HepG2 (cell line): ENCODE results near the gene S100A11. TPM values are rescaled to one million over a fixed set of nuclear protein-coding genes. Genes with fewer than 3 reads are reported as not detected.

Experiments
- ATAC-seq: fragments of 200-7000 bp; cut with Tn5 transposase; 3 replicates; pipeline ENCODE4 v1.9.1; 2020; ENCODE audit warnings: mild to moderate bottlenecking, moderate library complexity
- BruUV-seq: library from RNA; stranded (reverse); fragments of 400-500 nt; replicated peaks from 2 replicates; lab custom pipeline; 2021; lab: Mats Ljungman, UMichigan
- CTCF ChIA-PET: fragments of 300-600 bp; formaldehyde crosslinking; extraction: SDS; loops from one replicate; lab custom pipeline; 2021; ENCODE audit warnings: low total read pairs, inconsistent platforms, low intra/inter-chr PET ratio; lab: Yijun Ruan, JAX
- POLR2A ChIA-PET: fragments of 350-600 bp; sonication (Branson Sonifier 250); formaldehyde crosslinking; loops from one replicate; lab custom pipeline; 2020; ENCODE audit warnings: antibody characterized with exemption, inconsistent platforms; lab: Yijun Ruan, JAX
- DNase-seq: peaks from one replicate; pipeline ENCODE4 v3.0.0-alpha.2; 2015; ENCODE audit warnings: low spot score
- FAIRE-seq: peaks from 3 replicates; lab custom pipeline; 2011; peaks lifted over from hg19 to GRCh38; lab: Jason Lieb, UNC
- H2AFZ ChIP-seq: one replicate; pipeline ENCODE4 v1.6.1; 2011; ENCODE audit warnings: low read length, inconsistent platforms
- H3K27ac ChIP-seq: fragments of 300-600 bp; 3 replicates; pipeline ENCODE4 v1.8.0; 2011; ENCODE audit warnings: mixed run types, mild to moderate bottlenecking, mixed read lengths, low read length, inconsistent platforms; ENCODE audit not compliant: insufficient read depth; ENCODE audit errors: extremely low read length
- H3K27me3 ChIP-seq, 2 experiments: fragments of 200-600 bp in 1 of 2; 2 replicates in 1 of 2; 3 replicates in 1 of 2; pipeline versions ENCODE4 v1.6.0 to v1.8.0; 2011; ENCODE audit warnings: low read length in 2 of 2, mild to moderate bottlenecking in 2 of 2, moderate library complexity in 2 of 2, inconsistent platforms in 1 of 2; ENCODE audit not compliant: insufficient read depth in 2 of 2, control insufficient read depth in 1 of 2
- H3K36me3 ChIP-seq, 2 experiments: fragments of 200-600 bp in 1 of 2; replicated peaks in 1 of 2; 2 replicates in 1 of 2; 3 replicates in 1 of 2; pipeline versions ENCODE4 v1.5.1 to v1.8.0; 2011; ENCODE audit warnings: low read length in 2 of 2, inconsistent platforms in 1 of 2; ENCODE audit not compliant: insufficient read depth in 2 of 2, control insufficient read depth in 1 of 2
- H3K4me1 ChIP-seq: 2 replicates; pipeline ENCODE4 v1.5.1; 2012; ENCODE audit warnings: low read length, inconsistent platforms; ENCODE audit not compliant: insufficient read depth
- H3K4me2 ChIP-seq: 2 replicates; pipeline ENCODE4 v1.6.0; 2011; ENCODE audit warnings: low read depth, low read length, inconsistent platforms
- H3K4me3 ChIP-seq, 3 experiments: fragments of 200-600 bp in 1 of 3; sonication (generic), shearing (Covaris generic) in 1 of 3; replicated peaks in 1 of 3; 2 replicates each; pipeline ENCODE4 v1.5.1; 2011 to 2016; ENCODE audit warnings: low read length in 3 of 3, inconsistent platforms in 2 of 3, low read depth in 2 of 3, mild to moderate bottlenecking in 2 of 3, control low read depth in 1 of 3, mixed read lengths in 1 of 3; ENCODE audit not compliant: insufficient read depth in 1 of 3
- H3K79me2 ChIP-seq: one replicate; pipeline ENCODE4 v1.6.1; 2011; ENCODE audit warnings: low read length, inconsistent platforms; ENCODE audit not compliant: insufficient read depth
- H3K9ac ChIP-seq: 2 replicates; pipeline ENCODE4 v1.6.0; 2011; ENCODE audit warnings: mild to moderate bottlenecking, low read depth, low read length, inconsistent platforms; ENCODE audit not compliant: insufficient read depth
- H3K9me3 ChIP-seq: 2 replicates; pipeline ENCODE4 v1.5.1; 2012; ENCODE audit warnings: mild to moderate bottlenecking, low read length
- H4K20me1 ChIP-seq: 2 replicates; pipeline ENCODE4 v1.6.0; 2011; ENCODE audit warnings: inconsistent platforms, mild to moderate bottlenecking, low read length, moderate library complexity; ENCODE audit not compliant: insufficient read depth
- ATF7 ChIP-seq, 2 experiments: fragments of 450-650 bp in 1 of 2; sonication (generic) in 1 of 2; formaldehyde crosslinking in 1 of 2; IDR thresholded peaks; 2 replicates each; pipeline versions ENCODE4 v1.4.0 to v1.6.1; 2016 to 2020; ENCODE audit warnings: antibody characterized with exemption in 1 of 2, mild to moderate bottlenecking in 1 of 2, missing genetic modification reagents in 1 of 2
- HMG20A ChIP-seq: IDR thresholded peaks from 2 replicates; pipeline ENCODE4 v1.6.1; 2016; ENCODE audit warnings: borderline replicate concordance
- HNF4G ChIP-seq, 2 experiments: sonication (generic) in 1 of 2; formaldehyde crosslinking in 1 of 2; IDR thresholded peaks; 2 replicates each; pipeline versions ENCODE4 v1.4.0 to v1.6.1; 2011 to 2020; ENCODE audit warnings: borderline replicate concordance in 2 of 2, low read depth in 2 of 2, mild to moderate bottlenecking in 2 of 2, low read length in 1 of 2, missing genetic modification reagents in 1 of 2, moderate library complexity in 1 of 2
- JARID2 ChIP-seq: sonication (generic); formaldehyde crosslinking; IDR thresholded peaks from 2 replicates; pipeline ENCODE4 v1.8.1; 2023; ENCODE audit warnings: missing genetic modification reagents, inconsistent platforms; ENCODE audit not compliant: insufficient replicate concordance
- TGIF2 ChIP-seq: IDR thresholded peaks from 2 replicates; pipeline ENCODE4 v1.6.1; 2016; ENCODE audit warnings: control low read depth, missing compliant biosample characterization
- ZNF143 ChIP-seq: sonication (generic); formaldehyde crosslinking; IDR thresholded peaks from 2 replicates; pipeline ENCODE4 v1.4.0; 2020; ENCODE audit warnings: missing genetic modification reagents
- ZNF20 ChIP-seq: sonication (generic); formaldehyde crosslinking; IDR thresholded peaks from 2 replicates; pipeline ENCODE4 v1.4.0; 2020; ENCODE audit warnings: mild to moderate bottlenecking, moderate library complexity, missing genetic modification reagents
- ZNF274 ChIP-seq: sonication (generic); formaldehyde crosslinking; IDR thresholded peaks from 2 replicates; pipeline ENCODE4 v1.5.1; 2020; ENCODE audit warnings: mild to moderate bottlenecking, missing genetic modification reagents
- ZNF292 ChIP-seq: sonication (generic); formaldehyde crosslinking; IDR thresholded peaks from 2 replicates; pipeline ENCODE4 v1.8.1; 2022; ENCODE audit warnings: mild to moderate bottlenecking, low read depth, missing genetic modification reagents, borderline replicate concordance
- ZNF589 ChIP-seq: sonication (generic); formaldehyde crosslinking; conservative IDR thresholded peaks from 2 replicates; pipeline ENCODE4 v1.8.0; 2022; ENCODE audit warnings: mild to moderate bottlenecking, moderate library complexity, missing genetic modification reagents
- WGBS: methylation state at CpG from one replicate; pipeline ENCODE4 v1.1.6; 2017; ENCODE audit warnings: low lambda C conversion rate; 5-methylcytosine and 5-hydroxymethylcytosine counted together
- in situ Hi-C: cut with HindIII; loops from 2 replicates; pipeline ENCODE4 v1.10.0; 2017; ENCODE audit warnings: low pct_unique_long_range_greater_than_20kb; ENCODE audit not compliant: extremely low pct_ligation_motif_present
- intact Hi-C: fragments of 100-400 bp; cut with micrococcal nuclease; formaldehyde crosslinking; loops from one replicate; pipeline ENCODE4 v1.10.0; 2022; ENCODE audit not compliant: unreplicated experiment
- polyA plus RNA-seq, 8 experiments: library from polyadenylated mRNA; depleted of rRNA in 3 of 8; stranded (reverse) in 7 of 8; unstranded in 1 of 8; fragments of >200 nt; fragmentation: Illumina TruSeq in 4 of 8; extraction: Trizol in 4 of 8; gene quantifications; 2 replicates each; pipeline versions ENCODE4 v1.2.1 to v1.2.3, GENCODE V29; 2011 to 2016; ENCODE audit warnings: low read depth in 4 of 8, missing spikeins in 1 of 8, mixed read lengths in 1 of 8; ENCODE audit not compliant: insufficient read depth in 1 of 8
- total RNA-seq, 5 experiments: library from RNA; depleted of rRNA; stranded (reverse); fragments of >200 nt; fragmentation: Illumina TruSeq; extraction: Trizol; gene quantifications; 2 replicates each; pipeline ENCODE4 v1.2.3, GENCODE V29; 2016; ENCODE audit warnings: low read depth in 1 of 5
- TF ChIP-seq, protein P1 (sequence below): sonication (generic); formaldehyde crosslinking; IDR thresholded peaks from 2 replicates; pipeline ENCODE4 v1.4.0; 2020; ENCODE audit warnings: missing genetic modification reagents
- TF ChIP-seq, protein P2 (sequence below): sonication (generic); formaldehyde crosslinking; conservative IDR thresholded peaks from 2 replicates; pipeline ENCODE4 v1.8.0; 2022; ENCODE audit warnings: missing genetic modification reagents
- TF ChIP-seq, protein P3 (sequence below), 2 experiments: IDR thresholded peaks; 2 replicates each; pipeline ENCODE4 v1.6.1; 2011 to 2012; ENCODE audit warnings: low read length in 2 of 2, borderline replicate concordance in 1 of 2, low read depth in 1 of 2, mild to moderate bottlenecking in 1 of 2, moderate library complexity in 1 of 2
- TF ChIP-seq, protein P4 (sequence below), 2 experiments: fragments of 450-650 bp in 1 of 2; sonication (generic) in 1 of 2; formaldehyde crosslinking; IDR thresholded peaks; 2 replicates each; pipeline versions ENCODE4 v1.5.0 to v1.8.0; 2020 to 2022; ENCODE audit warnings: mild to moderate bottlenecking in 1 of 2, missing genetic modification reagents in 1 of 2

Gene S100A11
- total and polyA plus RNA-seq, 2 of the 13 experiments (the other 11 are each of a cell fraction or from before 2014, with no cell fraction given), result 6.6 to 34.4 TPM

DNA sequence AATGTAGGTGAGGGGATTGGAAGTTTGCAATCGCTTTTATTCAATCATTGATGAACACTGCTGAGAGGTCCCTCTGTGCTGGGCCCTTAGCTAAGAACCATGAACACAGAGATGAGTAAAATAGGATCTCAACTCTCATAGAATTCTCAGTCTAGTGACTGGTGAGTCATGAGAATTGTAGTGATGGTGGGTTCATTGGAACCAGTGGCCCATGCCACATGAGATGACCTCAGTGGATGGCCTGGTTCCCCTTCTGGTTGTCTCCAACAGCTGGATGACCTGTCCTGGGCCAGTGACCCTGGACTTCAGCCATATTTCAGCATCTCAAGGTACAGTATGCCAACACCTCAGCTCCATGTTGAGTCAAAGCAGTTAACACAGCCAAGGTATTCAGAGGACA, 21.9 kb downstream of the S100A11 start:
- no peak for TF ChIP-seq TGIF2 (CRISPR knock-in tag)
- no peak for TF ChIP-seq ATF7 (IDR thresholded peaks at IDR 0.05)
- TF ChIP-seq ATF7 (CRISPR knock-in tag; IDR thresholded peaks at IDR 0.05), result no peak
- TF ChIP-seq, protein P1, sequence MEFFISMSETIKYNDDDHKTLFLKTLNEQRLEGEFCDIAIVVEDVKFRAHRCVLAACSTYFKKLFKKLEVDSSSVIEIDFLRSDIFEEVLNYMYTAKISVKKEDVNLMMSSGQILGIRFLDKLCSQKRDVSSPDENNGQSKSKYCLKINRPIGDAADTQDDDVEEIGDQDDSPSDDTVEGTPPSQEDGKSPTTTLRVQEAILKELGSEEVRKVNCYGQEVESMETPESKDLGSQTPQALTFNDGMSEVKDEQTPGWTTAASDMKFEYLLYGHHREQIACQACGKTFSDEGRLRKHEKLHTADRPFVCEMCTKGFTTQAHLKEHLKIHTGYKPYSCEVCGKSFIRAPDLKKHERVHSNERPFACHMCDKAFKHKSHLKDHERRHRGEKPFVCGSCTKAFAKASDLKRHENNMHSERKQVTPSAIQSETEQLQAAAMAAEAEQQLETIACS (CRISPR knock-in tag), result no peak
- no peak for TF ChIP-seq ZNF589 (CRISPR knock-in tag)
- no peak for TF ChIP-seq ZNF292 (CRISPR knock-in tag)
- TF ChIP-seq ZNF20 (CRISPR knock-in tag), result no peak
- TF ChIP-seq HNF4G (IDR thresholded peaks at IDR 0.05; ENCODE audit: borderline replicate concordance, low read depth, low read length), result no peak
- TF ChIP-seq HNF4G (CRISPR knock-in tag; IDR thresholded peaks at IDR 0.05; ENCODE audit: borderline replicate concordance, low read depth), result no peak
- TF ChIP-seq, protein P2, sequence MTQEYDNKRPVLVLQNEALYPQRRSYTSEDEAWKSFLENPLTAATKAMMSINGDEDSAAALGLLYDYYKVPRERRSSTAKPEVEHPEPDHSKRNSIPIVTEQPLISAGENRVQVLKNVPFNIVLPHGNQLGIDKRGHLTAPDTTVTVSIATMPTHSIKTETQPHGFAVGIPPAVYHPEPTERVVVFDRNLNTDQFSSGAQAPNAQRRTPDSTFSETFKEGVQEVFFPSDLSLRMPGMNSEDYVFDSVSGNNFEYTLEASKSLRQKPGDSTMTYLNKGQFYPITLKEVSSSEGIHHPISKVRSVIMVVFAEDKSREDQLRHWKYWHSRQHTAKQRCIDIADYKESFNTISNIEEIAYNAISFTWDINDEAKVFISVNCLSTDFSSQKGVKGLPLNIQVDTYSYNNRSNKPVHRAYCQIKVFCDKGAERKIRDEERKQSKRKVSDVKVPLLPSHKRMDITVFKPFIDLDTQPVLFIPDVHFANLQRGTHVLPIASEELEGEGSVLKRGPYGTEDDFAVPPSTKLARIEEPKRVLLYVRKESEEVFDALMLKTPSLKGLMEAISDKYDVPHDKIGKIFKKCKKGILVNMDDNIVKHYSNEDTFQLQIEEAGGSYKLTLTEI (CRISPR knock-in tag), result no peak
- TF ChIP-seq ZNF274, result no peak
- TF ChIP-seq, protein P3, sequence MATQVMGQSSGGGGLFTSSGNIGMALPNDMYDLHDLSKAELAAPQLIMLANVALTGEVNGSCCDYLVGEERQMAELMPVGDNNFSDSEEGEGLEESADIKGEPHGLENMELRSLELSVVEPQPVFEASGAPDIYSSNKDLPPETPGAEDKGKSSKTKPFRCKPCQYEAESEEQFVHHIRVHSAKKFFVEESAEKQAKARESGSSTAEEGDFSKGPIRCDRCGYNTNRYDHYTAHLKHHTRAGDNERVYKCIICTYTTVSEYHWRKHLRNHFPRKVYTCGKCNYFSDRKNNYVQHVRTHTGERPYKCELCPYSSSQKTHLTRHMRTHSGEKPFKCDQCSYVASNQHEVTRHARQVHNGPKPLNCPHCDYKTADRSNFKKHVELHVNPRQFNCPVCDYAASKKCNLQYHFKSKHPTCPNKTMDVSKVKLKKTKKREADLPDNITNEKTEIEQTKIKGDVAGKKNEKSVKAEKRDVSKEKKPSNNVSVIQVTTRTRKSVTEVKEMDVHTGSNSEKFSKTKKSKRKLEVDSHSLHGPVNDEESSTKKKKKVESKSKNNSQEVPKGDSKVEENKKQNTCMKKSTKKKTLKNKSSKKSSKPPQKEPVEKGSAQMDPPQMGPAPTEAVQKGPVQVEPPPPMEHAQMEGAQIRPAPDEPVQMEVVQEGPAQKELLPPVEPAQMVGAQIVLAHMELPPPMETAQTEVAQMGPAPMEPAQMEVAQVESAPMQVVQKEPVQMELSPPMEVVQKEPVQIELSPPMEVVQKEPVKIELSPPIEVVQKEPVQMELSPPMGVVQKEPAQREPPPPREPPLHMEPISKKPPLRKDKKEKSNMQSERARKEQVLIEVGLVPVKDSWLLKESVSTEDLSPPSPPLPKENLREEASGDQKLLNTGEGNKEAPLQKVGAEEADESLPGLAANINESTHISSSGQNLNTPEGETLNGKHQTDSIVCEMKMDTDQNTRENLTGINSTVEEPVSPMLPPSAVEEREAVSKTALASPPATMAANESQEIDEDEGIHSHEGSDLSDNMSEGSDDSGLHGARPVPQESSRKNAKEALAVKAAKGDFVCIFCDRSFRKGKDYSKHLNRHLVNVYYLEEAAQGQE (IDR thresholded peaks at IDR 0.05; ENCODE audit: borderline replicate concordance in 1 of 2, low read depth in 1 of 2, low read length in 2 of 2), result no peak
- TF ChIP-seq HMG20A (CRISPR knock-in tag), result no peak
- no peak for TF ChIP-seq ZNF143
- TF ChIP-seq, protein P4, sequence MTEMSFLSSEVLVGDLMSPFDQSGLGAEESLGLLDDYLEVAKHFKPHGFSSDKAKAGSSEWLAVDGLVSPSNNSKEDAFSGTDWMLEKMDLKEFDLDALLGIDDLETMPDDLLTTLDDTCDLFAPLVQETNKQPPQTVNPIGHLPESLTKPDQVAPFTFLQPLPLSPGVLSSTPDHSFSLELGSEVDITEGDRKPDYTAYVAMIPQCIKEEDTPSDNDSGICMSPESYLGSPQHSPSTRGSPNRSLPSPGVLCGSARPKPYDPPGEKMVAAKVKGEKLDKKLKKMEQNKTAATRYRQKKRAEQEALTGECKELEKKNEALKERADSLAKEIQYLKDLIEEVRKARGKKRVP (CRISPR knock-in tag; IDR thresholded peaks at IDR 0.05), result no peak
- no peak for TF ChIP-seq JARID2
- FAIRE-seq (no peak), ATAC-seq (no peak), DNase-seq (no peak)
- BruUV-seq, result no TSS peak
- Histone ChIP-seq H3K4me2 (no peak overlapping the region), H3K79me2 (no peaks in the 10 kb centered on the region), H3K27ac (no peak overlapping the region), H4K20me1 (no peaks in the 10 kb centered on the region), H3K36me3 (no peaks in the 10 kb centered on the region), H3K27me3 (peaks cover 0 to 2% of the 10 kb centered on the region in 2 experiments; a peak in 1 of 5 replicates), H3K4me1 (no peaks in the 10 kb centered on the region), H3K9me3 (no peaks in the 10 kb centered on the region), H3K9ac (no peak overlapping the region), H3K4me3 (no peak overlapping the region), H2AFZ (no peak overlapping the region)
- POLR2A ChIA-PET, result no interaction called here
- 0% methylated on average over 1 of the region's 1 CpG for WGBS
- intact Hi-C loops (no loop called here), in situ Hi-C loops (no loop called here)
- CTCF ChIA-PET, result interaction anchor here (1.5 kb wide), 1 partner anchor 13 kb away, joined by 3 read pairs; no protein-coding TSS in a partner anchor
